GM18508 (cell line): ENCODE measurements around the gene ATP6V1G1.

Experiments
- ATAC-seq: cut with Tn5 transposase; IDR thresholded peaks from one replicate; pipeline ENCODE4 v1.9.1; 2021; ENCODE audit warnings: moderate number of reproducible peaks; ENCODE audit not compliant: insufficient read depth, unreplicated experiment

ATP6V1G1 gene

GRCh38 chr9:114587345-114588202, at the start of gene ATP6V1G1:
Gene ATP6V1G1, plus strand, starts transcription at chr9:114587769. Its CDS starts 70 bp downstream, at chr9:114587839.
- ATAC-seq = peak; percentile 83

- ATAC-seq = no peak
Observed at GRCh38 chr9:114538241-114538640, 49.3 kb upstream of the ATP6V1G1 start.

GRCh38 chr9:114539701-114540380, 47.7 kb upstream of the ATP6V1G1 start:
- no peak for ATAC-seq

- ATAC-seq = no peak
Observed at GRCh38 chr9:114545055-114545454, 42.5 kb upstream of the ATP6V1G1 start.

GRCh38 chr9:114546851-114547250, 40.7 kb upstream of the ATP6V1G1 start:
- no peak for ATAC-seq

- no peak for ATAC-seq
Observed at GRCh38 chr9:114549697-114550330, 37.8 kb upstream of the ATP6V1G1 start.

GRCh38 chr9:114551750-114552685, 35.6 kb upstream of the ATP6V1G1 start:
- no peak for ATAC-seq

GRCh38 chr9:114552706-114553105, 34.9 kb upstream of the ATP6V1G1 start:
- no peak for ATAC-seq

GRCh38 chr9:114553202-114553601, 34.4 kb upstream of the ATP6V1G1 start:
- no peak for ATAC-seq

- no peak for ATAC-seq
Observed at GRCh38 chr9:114555696-114556095, 31.9 kb upstream of the ATP6V1G1 start.

- ATAC-seq = no peak
Observed at GRCh38 chr9:114558027-114558675, 29.4 kb upstream of the ATP6V1G1 start.

GRCh38 chr9:114559830-114560513, 27.6 kb upstream of the ATP6V1G1 start:
- ATAC-seq = no peak

GRCh38 chr9:114560956-114561355, 26.6 kb upstream of the ATP6V1G1 start:
- no peak for ATAC-seq

GRCh38 chr9:114561771-114562170, 25.8 kb upstream of the ATP6V1G1 start:
- no peak for ATAC-seq

GRCh38 chr9:114565204-114565603, 22.4 kb upstream of the ATP6V1G1 start:
- no peak for ATAC-seq

- no peak for ATAC-seq
Observed at GRCh38 chr9:114570742-114571141, 16.8 kb upstream of the ATP6V1G1 start.

GRCh38 chr9:114571391-114571790, 16.2 kb upstream of the ATP6V1G1 start:
- ATAC-seq = no peak

GRCh38 chr9:114572199-114572598, 15.4 kb upstream of the ATP6V1G1 start:
- no peak for ATAC-seq

GRCh38 chr9:114574438-114574837, 13.1 kb upstream of the ATP6V1G1 start:
- ATAC-seq = no peak
